Measurements from ENCODE around the gene PDZRN3. TPM values are rescaled to one million over a fixed set of nuclear protein-coding genes. Genes with fewer than 3 reads are reported as not detected.

Gene PDZRN3
- total and polyA plus RNA-seq, 4 donors = 0.69 to 1.8 (median 0.92) TPM

- 73% methylated on average over 10 of the region's 10 CpGs for WGBS
- Histone ChIP-seq H3K27ac (ENCODE audit: low read depth in 1 of 2, low read length in 2 of 2) (no peak overlapping the region), H3K36me3 (ENCODE audit: control insufficient read depth in 4 of 4, insufficient read depth in 3 of 4, low read depth in 1 of 4, low read length in 3 of 4) (no peaks in the 10 kb centered on the region), H3K9ac (ENCODE audit: low read depth in 1 of 2, low read length in 2 of 2) (no peak overlapping the region), H3K27me3 (ENCODE audit: control insufficient read depth in 4 of 4, insufficient read depth in 4 of 4, low read length in 3 of 4) (peaks cover 0 to 2% (median 0%) of the 10 kb centered on the region in 4 donors), H3K4me1 (ENCODE audit: control insufficient read depth in 4 of 4, insufficient read depth in 4 of 4, low read length in 3 of 4) (no peaks in the 10 kb centered on the region), H3K9me3 (ENCODE audit: control insufficient read depth in 4 of 4, low read length in 3 of 4) (no peaks in the 10 kb centered on the region), H3K4me3 (ENCODE audit: low read depth in 1 of 3, low read length in 3 of 3) (no peak overlapping the region)
- TF ChIP-seq HNF4G (IDR thresholded peaks at IDR 0.05) (no peak), NR2F2 (IDR thresholded peaks at IDR 0.05) (no peak), ATF3 (IDR thresholded peaks at IDR 0.05) (no peak), ZBTB33 (IDR thresholded peaks at IDR 0.05) (no peak), GABPA (IDR thresholded peaks at IDR 0.05 in 1 of 2, conservative IDR thresholded peaks at IDR 0.05 in 1 of 2) (no peak), RAD21 (IDR thresholded peaks at IDR 0.05) (no peak), SP1 (IDR thresholded peaks at IDR 0.05) (no peak), FOXA1 (IDR thresholded peaks at IDR 0.05) (no peak), HNF4A (conservative IDR thresholded peaks at IDR 0.05) (no peak), JUND (IDR thresholded peaks at IDR 0.05) (no peak)
- DNase-seq (ENCODE audit: low spot score) = no peak
These were observed 178.2 kb downstream of the PDZRN3 start for GRCh38 chr3:73446467-73447110.

- no peak for DNase-seq (ENCODE audit: low spot score)
- no peaks in the 10 kb centered on the region for H3K9me3 ChIP-seq (ENCODE audit: control insufficient read depth in 4 of 4, low read length in 3 of 4)
- peaks cover 0 to 2% (median 0%) of the 10 kb centered on the region in 4 donors for H3K27me3 ChIP-seq (ENCODE audit: control insufficient read depth in 4 of 4, insufficient read depth in 4 of 4, low read length in 3 of 4)
- H3K9ac ChIP-seq (ENCODE audit: low read depth in 1 of 2, low read length in 2 of 2) = no peak overlapping the region
- TF ChIP-seq YY1 (IDR thresholded peaks at IDR 0.05) (no peak), GABPA (IDR thresholded peaks at IDR 0.05 in 1 of 2, conservative IDR thresholded peaks at IDR 0.05 in 1 of 2) (no peak), EGR1 (IDR thresholded peaks at IDR 0.05; ENCODE audit: low read depth in 2 of 2) (no peak), JUND (IDR thresholded peaks at IDR 0.05) (no peak), NR2F2 (IDR thresholded peaks at IDR 0.05) (no peak), ZBTB33 (IDR thresholded peaks at IDR 0.05) (no peak), MAX (IDR thresholded peaks at IDR 0.05) (no peak), FOXA2 (IDR thresholded peaks at IDR 0.05) (no peak), REST (IDR thresholded peaks at IDR 0.05) (no peak), ATF3 (IDR thresholded peaks at IDR 0.05) (no peak), SP1 (IDR thresholded peaks at IDR 0.05) (no peak), CTCF (IDR thresholded peaks at IDR 0.05; ENCODE audit: low read depth, low read length, missing input control) (no peak), FOXA1 (IDR thresholded peaks at IDR 0.05) (no peak), RXRA (IDR thresholded peaks at IDR 0.05) (no peak), HNF4A (conservative IDR thresholded peaks at IDR 0.05) (no peak), RAD21 (IDR thresholded peaks at IDR 0.05) (no peak), TAF1 (conservative IDR thresholded peaks at IDR 0.05) (no peak)
- 95% methylated on average over 7 of the region's 7 CpGs for WGBS
- no peaks in the 10 kb centered on the region for H3K4me1 ChIP-seq (ENCODE audit: control insufficient read depth in 4 of 4, insufficient read depth in 4 of 4, low read length in 3 of 4)
- no peaks in the 10 kb centered on the region for H3K36me3 ChIP-seq (ENCODE audit: control insufficient read depth in 4 of 4, insufficient read depth in 3 of 4, low read depth in 1 of 4, low read length in 3 of 4)
- no peak overlapping the region for H3K27ac ChIP-seq (ENCODE audit: low read depth in 1 of 2, low read length in 2 of 2)
- H3K4me3 ChIP-seq (ENCODE audit: low read depth in 1 of 3, low read length in 3 of 3) = no peak overlapping the region
These were observed 181.9 kb downstream of the PDZRN3 start for GRCh38 chr3:73442886-73443285.
